ENCODE results near the gene TSHZ2.

Gene TSHZ2

DNA sequence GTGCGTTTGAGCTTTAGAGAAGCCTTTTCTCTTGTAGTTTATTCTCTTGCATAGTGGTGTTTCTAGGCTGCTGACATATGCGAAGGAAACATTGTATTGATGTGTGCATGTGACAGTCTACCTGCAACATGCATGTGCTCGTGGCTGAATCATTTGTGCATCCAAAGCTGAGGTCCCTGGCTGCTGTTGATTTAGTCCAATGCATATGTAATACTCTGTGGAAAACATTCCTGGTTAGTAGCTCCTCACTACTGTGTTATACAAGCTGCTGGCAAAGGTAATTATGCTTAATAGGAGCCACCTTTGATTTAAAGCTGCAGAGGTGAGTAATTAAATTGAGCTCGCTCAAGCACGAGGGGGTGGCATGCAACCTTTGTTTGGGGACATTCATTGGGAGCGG, 24.5 kb downstream of the TSHZ2 start:
- no peak for TF ChIP-seq ZNF274 (IDR thresholded peaks at IDR 0.05; ENCODE audit: low read depth, low read length)
- no peak for TF ChIP-seq SUZ12 (IDR thresholded peaks at IDR 0.05; ENCODE audit: extremely low read depth, insufficient read depth, insufficient read length)
- TF ChIP-seq YY1 (IDR thresholded peaks at IDR 0.05; ENCODE audit: insufficient read depth, insufficient read length), result no peak
- H3K4me3 ChIP-seq (ENCODE audit: insufficient read length, low read depth), result no peak overlapping the region
- H3K27me3 ChIP-seq (ENCODE audit: insufficient read depth, insufficient read length), result no peaks in the 10 kb centered on the region
- H3K9me3 ChIP-seq (ENCODE audit: insufficient read depth, low read length), result no peaks in the 10 kb centered on the region
- H3K36me3 ChIP-seq (ENCODE audit: insufficient read depth, insufficient read length, low read length), result no peaks in the 10 kb centered on the region
- H3K9ac ChIP-seq (ENCODE audit: insufficient read length, low read depth), result no peak overlapping the region
- no peaks in the 10 kb centered on the region for H3K4me1 ChIP-seq (ENCODE audit: insufficient read depth, insufficient read length)
- no peak for DNase-seq (ENCODE audit: low read depth, low spot score)

DNA sequence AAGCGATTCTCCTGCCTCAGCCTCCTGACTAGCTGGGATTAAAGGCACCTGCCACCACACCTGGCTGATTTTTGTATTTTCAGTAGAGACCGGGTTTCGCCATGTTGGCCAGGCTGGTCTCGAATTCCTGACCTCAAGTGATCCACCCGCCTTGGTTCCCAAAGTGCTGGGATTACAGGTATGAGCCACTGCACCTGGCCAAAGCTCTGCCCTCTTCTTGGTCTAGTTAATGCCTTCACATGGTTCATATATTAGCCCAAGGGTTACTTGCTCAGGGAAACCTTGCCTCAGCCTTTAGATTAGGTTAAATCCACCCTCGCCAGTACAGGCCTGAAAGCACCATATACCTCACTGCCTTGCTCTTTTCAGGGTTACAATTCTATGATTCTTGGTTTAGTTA, 26.1 kb downstream of the TSHZ2 start:
- no peak for TF ChIP-seq SUZ12 (IDR thresholded peaks at IDR 0.05; ENCODE audit: extremely low read depth, insufficient read depth, insufficient read length)
- TF ChIP-seq ZNF274 (IDR thresholded peaks at IDR 0.05; ENCODE audit: low read depth, low read length), result no peak
- no peak for TF ChIP-seq YY1 (IDR thresholded peaks at IDR 0.05; ENCODE audit: insufficient read depth, insufficient read length)

DNA sequence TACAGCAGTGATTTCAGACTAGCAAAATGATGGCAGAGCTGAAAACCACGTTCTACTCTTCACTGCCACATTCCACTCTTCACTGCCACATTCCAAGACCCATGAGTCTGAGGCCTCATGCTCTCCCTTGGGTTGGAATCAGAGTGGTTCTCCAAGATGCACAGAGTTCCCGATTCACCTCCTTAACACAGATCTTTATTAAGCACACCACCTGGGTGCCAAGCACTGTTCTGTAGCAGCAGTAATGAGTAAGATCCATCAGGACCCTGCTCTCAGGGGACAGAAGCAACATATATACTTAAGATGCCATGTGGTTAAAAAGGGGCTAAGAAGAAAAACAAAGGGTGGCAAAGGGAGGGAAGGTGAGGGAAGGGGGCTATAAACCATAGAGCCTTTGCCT, 26.9 kb downstream of the TSHZ2 start:
- H3K36me3 ChIP-seq (ENCODE audit: insufficient read depth, insufficient read length, low read length), result no peaks in the 10 kb centered on the region
- no peak for TF ChIP-seq ZNF274 (IDR thresholded peaks at IDR 0.05; ENCODE audit: low read depth, low read length)
- no peak for TF ChIP-seq YY1 (IDR thresholded peaks at IDR 0.05; ENCODE audit: insufficient read depth, insufficient read length)
- TF ChIP-seq SUZ12 (IDR thresholded peaks at IDR 0.05; ENCODE audit: extremely low read depth, insufficient read depth, insufficient read length), result no peak
- no peaks in the 10 kb centered on the region for H3K4me1 ChIP-seq (ENCODE audit: insufficient read depth, insufficient read length)
- H3K4me3 ChIP-seq (ENCODE audit: insufficient read length, low read depth), result no peak overlapping the region
- DNase-seq (ENCODE audit: low read depth, low spot score), result no peak
- H3K9ac ChIP-seq (ENCODE audit: insufficient read length, low read depth), result no peak overlapping the region
- no peaks in the 10 kb centered on the region for H3K27me3 ChIP-seq (ENCODE audit: insufficient read depth, insufficient read length)
- no peaks in the 10 kb centered on the region for H3K9me3 ChIP-seq (ENCODE audit: insufficient read depth, low read length)

More for the DNA sequence above, 26.1 kb downstream of the TSHZ2 start:
- no peaks in the 10 kb centered on the region for H3K4me1 ChIP-seq (ENCODE audit: insufficient read depth, insufficient read length)
- no peaks in the 10 kb centered on the region for H3K9me3 ChIP-seq (ENCODE audit: insufficient read depth, low read length)
- no peak overlapping the region for H3K9ac ChIP-seq (ENCODE audit: insufficient read length, low read depth)
- DNase-seq (ENCODE audit: low read depth, low spot score), result no peak
- no peaks in the 10 kb centered on the region for H3K27me3 ChIP-seq (ENCODE audit: insufficient read depth, insufficient read length)
- H3K36me3 ChIP-seq (ENCODE audit: insufficient read depth, insufficient read length, low read length), result no peaks in the 10 kb centered on the region
- no peak overlapping the region for H3K4me3 ChIP-seq (ENCODE audit: insufficient read length, low read depth)

DNA sequence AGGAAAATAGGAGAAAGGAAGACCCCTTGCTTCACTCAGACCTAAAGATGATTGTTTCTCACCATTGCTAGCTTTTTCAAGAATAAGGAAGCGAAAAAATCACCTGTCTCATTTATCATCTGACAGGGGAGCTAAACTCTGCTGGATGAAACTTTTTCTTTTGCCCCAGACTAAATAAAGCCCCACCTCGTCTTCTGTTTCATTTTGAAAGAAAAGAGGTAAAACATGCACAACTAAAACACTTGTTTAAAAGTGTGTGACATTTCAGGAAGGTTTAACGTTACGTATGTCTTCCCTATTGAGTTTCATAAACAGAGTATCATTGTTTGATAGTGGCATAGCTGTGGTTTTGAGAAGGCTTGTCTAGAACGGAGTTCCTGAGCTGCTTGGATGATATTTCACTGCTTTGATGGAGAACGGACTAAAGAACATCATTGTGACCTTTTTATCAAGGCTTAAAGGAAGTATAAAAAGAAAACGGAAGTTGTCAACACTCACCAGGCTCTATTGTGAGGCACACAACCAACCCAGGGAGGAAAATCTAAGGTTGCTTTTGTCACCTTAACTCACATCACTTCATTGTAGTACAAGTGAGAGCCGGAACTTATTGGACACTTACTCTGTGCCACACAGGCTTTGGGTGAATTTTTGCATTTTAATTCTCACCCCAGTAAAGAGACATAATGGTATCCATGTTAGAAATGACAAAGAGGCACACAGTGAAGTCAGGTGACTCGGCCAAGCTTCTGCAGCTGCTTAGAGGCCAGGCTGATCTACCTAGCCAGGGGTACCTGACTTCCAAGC, 29.5 kb downstream of the TSHZ2 start:
- Histone ChIP-seq H3K36me3 (ENCODE audit: insufficient read depth, insufficient read length, low read length) (no peaks in the 10 kb centered on the region), H3K9ac (ENCODE audit: insufficient read length, low read depth) (no peak overlapping the region), H3K27me3 (ENCODE audit: insufficient read depth, insufficient read length) (no peaks in the 10 kb centered on the region), H3K9me3 (ENCODE audit: insufficient read depth, low read length) (no peaks in the 10 kb centered on the region), H3K4me1 (ENCODE audit: insufficient read depth, insufficient read length) (no peaks in the 10 kb centered on the region), H3K4me3 (ENCODE audit: insufficient read length, low read depth) (no peak overlapping the region)
- no peak for TF ChIP-seq SUZ12 (IDR thresholded peaks at IDR 0.05; ENCODE audit: extremely low read depth, insufficient read depth, insufficient read length)
- no peak for TF ChIP-seq ZNF274 (IDR thresholded peaks at IDR 0.05; ENCODE audit: low read depth, low read length)
- TF ChIP-seq YY1 (IDR thresholded peaks at IDR 0.05; ENCODE audit: insufficient read depth, insufficient read length), result no peak
- DNase-seq (ENCODE audit: low read depth, low spot score), result no peak

DNA sequence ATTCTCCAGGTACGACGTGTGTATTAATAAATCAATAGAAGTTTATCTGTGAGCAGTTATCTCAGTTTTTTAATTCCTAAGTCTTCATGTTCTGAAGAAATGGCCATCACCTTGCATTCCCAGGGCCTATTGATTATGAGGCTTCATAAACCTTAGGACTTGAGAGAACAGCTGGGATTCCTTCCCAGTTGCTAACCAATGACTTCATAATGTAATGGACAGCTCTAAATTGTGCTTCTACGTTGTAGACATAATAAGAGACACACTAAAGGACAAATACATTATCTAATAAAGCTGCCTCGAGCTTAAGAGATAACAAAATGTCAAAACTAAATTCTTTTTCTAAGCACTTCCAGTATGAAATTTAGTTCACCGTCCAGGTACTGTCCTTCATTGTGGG, 30.6 kb downstream of the TSHZ2 start:
- Histone ChIP-seq H3K27me3 (ENCODE audit: insufficient read depth, insufficient read length) (no peaks in the 10 kb centered on the region), H3K4me3 (ENCODE audit: insufficient read length, low read depth) (no peak overlapping the region), H3K9ac (ENCODE audit: insufficient read length, low read depth) (no peak overlapping the region), H3K4me1 (ENCODE audit: insufficient read depth, insufficient read length) (no peaks in the 10 kb centered on the region), H3K36me3 (ENCODE audit: insufficient read depth, insufficient read length, low read length) (no peaks in the 10 kb centered on the region), H3K9me3 (ENCODE audit: insufficient read depth, low read length) (no peaks in the 10 kb centered on the region)
- no peak for TF ChIP-seq ZNF274 (IDR thresholded peaks at IDR 0.05; ENCODE audit: low read depth, low read length)
- no peak for TF ChIP-seq SUZ12 (IDR thresholded peaks at IDR 0.05; ENCODE audit: extremely low read depth, insufficient read depth, insufficient read length)
- TF ChIP-seq YY1 (IDR thresholded peaks at IDR 0.05; ENCODE audit: insufficient read depth, insufficient read length), result no peak
- no peak for DNase-seq (ENCODE audit: low read depth, low spot score)

DNA sequence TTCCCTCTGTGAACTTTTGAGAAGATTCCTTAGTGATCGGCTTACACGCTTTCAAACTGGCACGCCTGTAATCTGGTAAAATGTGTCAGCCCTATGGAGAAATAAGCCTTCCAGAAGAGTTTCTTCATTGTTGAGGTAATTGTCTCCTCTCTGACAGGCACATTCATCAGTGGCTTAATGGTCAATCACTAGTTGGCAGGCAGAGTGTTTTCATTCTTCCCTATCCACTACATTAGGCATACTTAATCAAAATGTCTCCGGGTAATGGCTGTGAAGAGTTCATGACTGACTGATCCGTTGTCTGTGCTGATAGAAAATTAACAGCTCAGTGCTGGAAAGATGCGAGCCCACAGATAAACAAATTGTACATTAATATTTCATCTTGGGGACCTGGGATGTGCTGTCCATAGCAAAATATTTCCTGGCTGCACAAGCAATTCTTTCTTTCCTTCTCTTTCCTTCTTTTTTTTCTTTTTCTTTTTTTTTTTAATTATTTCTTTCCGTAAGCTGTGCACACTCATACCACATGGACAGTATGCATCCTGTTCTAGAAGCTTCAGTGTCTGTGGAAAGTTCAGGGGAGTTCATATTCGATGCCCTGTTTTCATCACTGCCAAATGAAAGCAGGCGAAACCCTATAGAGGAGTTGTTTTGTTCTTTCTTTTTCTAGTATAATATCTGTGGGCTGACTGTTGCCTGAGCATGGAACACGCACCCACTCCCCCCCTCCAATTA, 31.4 kb downstream of the TSHZ2 start:
- Histone ChIP-seq H3K4me1 (ENCODE audit: insufficient read depth, insufficient read length) (no peaks in the 10 kb centered on the region), H3K36me3 (ENCODE audit: insufficient read depth, insufficient read length, low read length) (no peaks in the 10 kb centered on the region), H3K27me3 (ENCODE audit: insufficient read depth, insufficient read length) (no peaks in the 10 kb centered on the region), H3K9ac (ENCODE audit: insufficient read length, low read depth) (no peak overlapping the region), H3K9me3 (ENCODE audit: insufficient read depth, low read length) (no peaks in the 10 kb centered on the region), H3K4me3 (ENCODE audit: insufficient read length, low read depth) (no peak overlapping the region)
- no peak for DNase-seq (ENCODE audit: low read depth, low spot score)
- no peak for TF ChIP-seq YY1 (IDR thresholded peaks at IDR 0.05; ENCODE audit: insufficient read depth, insufficient read length)
- no peak for TF ChIP-seq SUZ12 (IDR thresholded peaks at IDR 0.05; ENCODE audit: extremely low read depth, insufficient read depth, insufficient read length)
- no peak for TF ChIP-seq ZNF274 (IDR thresholded peaks at IDR 0.05; ENCODE audit: low read depth, low read length)

DNA sequence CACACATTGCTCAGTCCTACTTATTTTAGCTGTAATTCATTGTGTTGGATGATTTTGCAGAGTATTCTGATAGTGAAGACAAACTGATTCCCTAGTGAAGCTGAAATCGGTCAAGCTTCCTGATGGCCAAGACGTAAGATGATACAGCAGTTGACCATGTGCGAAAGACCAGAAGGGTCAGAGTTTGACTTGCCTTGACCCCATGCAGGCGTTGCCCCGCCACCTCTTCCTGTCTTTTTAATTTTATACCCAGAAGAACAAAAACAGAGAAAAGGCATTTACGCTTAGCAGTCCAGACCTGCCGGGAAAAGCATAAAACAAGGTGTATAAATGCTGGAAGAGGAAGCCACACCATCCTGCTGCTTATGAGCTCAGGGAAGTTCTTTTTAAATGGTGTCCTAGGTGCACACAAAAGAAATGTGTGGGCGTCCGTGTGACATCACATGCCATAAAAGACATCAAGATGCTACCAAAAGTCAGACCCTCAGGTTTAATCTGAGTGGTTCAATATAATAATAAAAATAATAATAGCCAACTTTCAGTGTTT, 32.2 kb downstream of the TSHZ2 start:
- H3K27me3 ChIP-seq (ENCODE audit: insufficient read depth, insufficient read length), result no peaks in the 10 kb centered on the region
- H3K4me3 ChIP-seq (ENCODE audit: insufficient read length, low read depth), result no peak overlapping the region
- H3K36me3 ChIP-seq (ENCODE audit: insufficient read depth, insufficient read length, low read length), result no peaks in the 10 kb centered on the region
- no peak overlapping the region for H3K9ac ChIP-seq (ENCODE audit: insufficient read length, low read depth)
- DNase-seq (ENCODE audit: low read depth, low spot score), result no peak
- H3K4me1 ChIP-seq (ENCODE audit: insufficient read depth, insufficient read length), result no peaks in the 10 kb centered on the region
- H3K9me3 ChIP-seq (ENCODE audit: insufficient read depth, low read length), result no peaks in the 10 kb centered on the region
- TF ChIP-seq YY1 (IDR thresholded peaks at IDR 0.05; ENCODE audit: insufficient read depth, insufficient read length) (no peak), ZNF274 (IDR thresholded peaks at IDR 0.05; ENCODE audit: low read depth, low read length) (no peak), SUZ12 (IDR thresholded peaks at IDR 0.05; ENCODE audit: extremely low read depth, insufficient read depth, insufficient read length) (no peak)

Measured in NT2/D1 (cell line).